NOMO-1 treated with DMSO at 0.1 percent for 48 hours (cell line): ENCODE measurements around the gene GSDMA.
"Not testable (repeated sequence)": the region's sequence is repeated elsewhere in the genome, so short reads cannot be mapped to it uniquely, and the experiment has no call there.

Experiments used
- DNase-seq: peaks from one replicate; lab custom pipeline; 2025; ENCODE audit not compliant: unreplicated experiment; lab: John Stamatoyannopoulos, UW

The GSDMA gene

GRCh38 chr17:39994448-39994847, 31.6 kb downstream of the GSDMA start:
- no peak for DNase-seq

- no peak for DNase-seq
These were observed 32.6 kb downstream of the GSDMA start for GRCh38 chr17:39995438-39995837.

GRCh38 chr17:39996162-39996561, 33.4 kb downstream of the GSDMA start:
- DNase-seq, result no peak

GRCh38 chr17:39996800-39997199, 34.0 kb downstream of the GSDMA start:
- no peak for DNase-seq

- no peak for DNase-seq
These were observed 34.7 kb downstream of the GSDMA start for GRCh38 chr17:39997543-39997942.

- DNase-seq, result no peak
These were observed 36.3 kb downstream of the GSDMA start for GRCh38 chr17:39999067-39999466.

GRCh38 chr17:40000161-40000560, 37.4 kb downstream of the GSDMA start:
- no peak for DNase-seq

- DNase-seq, result not testable (repeated sequence)
These were observed 38.5 kb downstream of the GSDMA start for GRCh38 chr17:40001335-40001734.

GRCh38 chr17:40004072-40004471, 41.3 kb downstream of the GSDMA start:
- DNase-seq, result no peak

GRCh38 chr17:40004712-40005111, 41.9 kb downstream of the GSDMA start:
- no peak for DNase-seq

GRCh38 chr17:40005520-40005919, 42.7 kb downstream of the GSDMA start:
- no peak for DNase-seq

GRCh38 chr17:40010946-40011500, 48.2 kb downstream of the GSDMA start:
- DNase-seq, result not testable (repeated sequence)

GRCh38 chr17:40012017-40012647, 49.3 kb downstream of the GSDMA start:
- DNase-seq, result not testable (repeated sequence)

- DNase-seq, result no peak
These were observed 51.7 kb downstream of the GSDMA start for GRCh38 chr17:40014375-40014980.

GRCh38 chr17:40015005-40015997, 52.5 kb downstream of the GSDMA start, which contains the start of gene CSF3:
CSF3 (plus strand) TSS chr17:40015440; CDS start chr17:40015475, 35 bp downstream.
- DNase-seq, result no peak

- no peak for DNase-seq
These were observed 53.5 kb downstream of the GSDMA start for GRCh38 chr17:40015998-40016985.

- DNase-seq, result no peak
These were observed 54.7 kb downstream of the GSDMA start for GRCh38 chr17:40017422-40018080.

GRCh38 chr17:40018211-40019121, 55.7 kb downstream of the GSDMA start:
- DNase-seq, result no peak
